Astrocyte of the hippocampus (primary cell): Measurements from ENCODE around the gene FBXW9.
A peak's percentile ranks its signal among the peaks of the same experiment; 100 is the strongest.
"Not testable (repeated sequence)": the region's sequence is repeated elsewhere in the genome, so short reads cannot be mapped to it uniquely, and the experiment has no call there.

Experiments used
- DNase-seq: peaks from one replicate; pipeline ENCODE4 v3.0.0; 2011; ENCODE audit warnings: low read depth, low spot score

FBXW9 gene

GRCh38 chr19:12696366-12697335 lies at the start of gene FBXW9:
FBXW9 (minus strand) TSS chr19:12696631; CDS start chr19:12696581, 50 bp downstream.
- peak; percentile 97 for DNase-seq

GRCh38 chr19:12745166-12745897 lies 48.9 kb upstream of the FBXW9 start:
- peak; percentile 77 for DNase-seq

GRCh38 chr19:12737835-12738351 lies 41.5 kb upstream of the FBXW9 start:
- DNase-seq = no peak

GRCh38 chr19:12736995-12737834 lies 40.8 kb upstream of the FBXW9 start, which contains the start of gene GET3:
GET3 (plus strand) TSS chr19:12737497; CDS start chr19:12737506, 9 bp downstream.
- DNase-seq = peak; percentile 100

- peak; percentile 51 for DNase-seq
These were observed 37.2 kb upstream of the FBXW9 start for GRCh38 chr19:12733369-12734214.

GRCh38 chr19:12731337-12731736 lies 34.9 kb upstream of the FBXW9 start:
- no peak for DNase-seq

GRCh38 chr19:12730064-12730463 lies 33.6 kb upstream of the FBXW9 start:
- no peak for DNase-seq

GRCh38 chr19:12727745-12728433 lies 31.5 kb upstream of the FBXW9 start:
- DNase-seq = no peak

GRCh38 chr19:12726988-12727316 lies 30.5 kb upstream of the FBXW9 start:
- no peak for DNase-seq

- not testable (repeated sequence) for DNase-seq
These were observed 29.2 kb upstream of the FBXW9 start for GRCh38 chr19:12725612-12726011.

GRCh38 chr19:12723641-12724426 lies 27.4 kb upstream of the FBXW9 start, which contains the start of gene TNPO2:
TNPO2 (minus strand) TSS chr19:12723932; CDS start chr19:12720977, 2,955 bp downstream.
- peak; percentile 78 for DNase-seq

- DNase-seq = no peak
These were observed 26.9 kb upstream of the FBXW9 start for GRCh38 chr19:12723381-12723640.

- peak; percentile 99 for DNase-seq
These were observed 26.3 kb upstream of the FBXW9 start for GRCh38 chr19:12722566-12723380.

GRCh38 chr19:12721656-12722565 lies 25.5 kb upstream of the FBXW9 start:
- peak; percentile 87 for DNase-seq

GRCh38 chr19:12720851-12721655 lies 24.6 kb upstream of the FBXW9 start:
- DNase-seq = peak; percentile 45

- DNase-seq = no peak
These were observed 23.9 kb upstream of the FBXW9 start for GRCh38 chr19:12720296-12720695.
